GM19372 (cell line): ENCODE data around the gene ACTL8.

Experiments used
- ATAC-seq: cut with Tn5 transposase; IDR thresholded peaks from one replicate; pipeline ENCODE4 v1.9.1; 2021; ENCODE audit warnings: mild to moderate bottlenecking, low read depth, moderate library complexity; ENCODE audit not compliant: unreplicated experiment

ACTL8 gene

GRCh38 chr1:17798011-17798410 is 42.9 kb downstream of the ACTL8 start:
- ATAC-seq: no peak

GRCh38 chr1:17798799-17799382 is 43.8 kb downstream of the ACTL8 start:
- ATAC-seq: no peak

GRCh38 chr1:17799642-17800041 is 44.5 kb downstream of the ACTL8 start:
- no peak for ATAC-seq

DNA sequence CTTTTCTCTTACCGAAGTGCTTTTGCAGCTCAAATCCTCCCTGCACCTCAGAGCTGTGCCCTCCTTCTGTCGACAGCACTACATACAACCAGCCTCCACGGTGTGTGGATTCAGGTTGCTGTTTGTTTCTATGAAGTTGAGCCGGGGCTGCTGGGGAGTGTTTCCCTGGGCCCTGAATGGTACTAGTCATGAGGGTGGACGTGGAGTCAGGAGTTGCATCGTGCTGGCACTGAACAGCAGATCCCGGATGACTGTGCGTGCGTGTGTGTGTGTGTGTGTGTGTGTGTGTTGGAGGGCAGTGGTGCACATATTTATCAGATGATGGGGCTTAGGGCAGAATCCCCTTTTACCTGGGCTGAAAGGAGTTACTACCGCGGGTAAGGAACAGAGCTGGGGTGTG is 47.0 kb downstream of the ACTL8 start:
- ATAC-seq: no peak

- no peak for ATAC-seq
Observed at GRCh38 chr1:17802945-17803344, 47.8 kb downstream of the ACTL8 start.

DNA sequence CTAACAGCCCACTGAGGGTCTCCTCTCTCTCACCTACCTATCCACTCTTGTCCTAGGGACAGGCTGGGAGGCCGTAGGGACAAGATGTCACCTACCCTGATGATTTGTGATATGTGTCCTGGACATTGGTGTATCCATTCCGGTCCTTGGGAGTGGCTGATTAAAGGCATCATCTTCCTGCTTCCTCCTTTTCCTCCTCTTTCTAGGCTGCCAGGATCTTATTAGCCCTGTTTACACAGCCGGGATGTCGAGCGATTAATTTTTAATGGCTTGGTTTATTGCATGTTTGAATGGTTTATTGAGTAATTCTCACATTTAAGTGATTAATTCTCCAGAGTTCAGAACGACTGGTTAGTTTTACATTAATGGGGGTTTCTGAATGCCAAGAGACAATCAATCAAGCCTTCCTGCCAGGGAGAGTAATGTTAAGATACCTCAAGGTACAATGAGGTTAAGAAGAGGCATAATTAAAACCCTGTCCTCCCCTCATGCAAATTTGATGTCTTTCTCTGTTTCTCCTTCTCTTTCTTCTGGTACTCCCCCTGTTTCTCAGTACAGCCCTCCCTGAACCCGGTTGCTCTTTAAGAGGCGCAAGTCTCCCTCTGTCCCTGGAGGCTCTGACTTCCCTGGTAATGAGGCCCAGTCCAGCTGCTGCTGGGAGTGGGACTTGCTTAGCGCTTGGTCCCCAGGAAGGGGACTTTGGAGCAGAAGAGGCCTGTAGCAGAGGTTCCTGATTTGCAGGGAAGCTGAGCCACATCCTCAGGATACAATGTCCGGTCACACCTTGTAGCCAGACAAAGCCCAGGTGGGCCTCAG is 50.9 kb downstream of the ACTL8 start:
- no peak for ATAC-seq

DNA sequence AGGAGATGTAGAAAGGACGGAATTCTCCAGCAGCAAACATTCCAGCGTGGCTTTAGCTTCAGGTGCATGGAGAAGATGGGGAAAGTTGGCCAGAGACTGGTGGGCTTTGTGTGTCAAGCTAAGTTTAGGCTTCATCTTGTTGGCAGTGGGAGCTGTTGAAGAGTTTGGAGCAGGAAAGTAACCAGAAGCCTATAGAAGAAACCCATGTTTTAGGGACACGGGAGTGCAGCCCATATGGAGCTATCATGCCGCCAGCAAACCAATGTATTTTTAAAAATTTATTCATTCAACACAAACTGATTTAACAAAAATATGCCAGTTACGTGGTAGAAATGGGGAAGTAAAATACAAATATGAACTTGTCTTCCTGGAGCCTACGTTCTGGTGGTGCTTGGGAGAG is 53.7 kb downstream of the ACTL8 start:
- ATAC-seq: no peak

DNA sequence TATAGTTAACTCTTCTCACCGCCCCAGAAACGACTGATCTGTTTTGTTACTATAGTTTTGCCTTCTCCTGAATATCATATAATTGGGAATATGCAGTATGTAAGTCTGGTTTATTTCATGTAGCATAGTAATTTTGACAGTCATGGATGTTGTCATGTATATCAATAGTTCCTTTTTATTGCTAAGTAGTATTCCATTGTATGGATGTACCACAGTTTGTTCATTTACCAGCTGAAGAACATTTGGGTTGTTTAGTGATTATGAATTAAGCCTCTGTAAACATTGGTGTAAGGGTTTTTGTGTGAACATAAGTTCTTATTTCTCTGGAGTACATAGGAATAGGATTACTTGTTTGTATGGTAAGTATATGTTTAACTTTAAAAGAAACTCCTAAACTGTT is 55.5 kb downstream of the ACTL8 start:
- ATAC-seq: no peak

DNA sequence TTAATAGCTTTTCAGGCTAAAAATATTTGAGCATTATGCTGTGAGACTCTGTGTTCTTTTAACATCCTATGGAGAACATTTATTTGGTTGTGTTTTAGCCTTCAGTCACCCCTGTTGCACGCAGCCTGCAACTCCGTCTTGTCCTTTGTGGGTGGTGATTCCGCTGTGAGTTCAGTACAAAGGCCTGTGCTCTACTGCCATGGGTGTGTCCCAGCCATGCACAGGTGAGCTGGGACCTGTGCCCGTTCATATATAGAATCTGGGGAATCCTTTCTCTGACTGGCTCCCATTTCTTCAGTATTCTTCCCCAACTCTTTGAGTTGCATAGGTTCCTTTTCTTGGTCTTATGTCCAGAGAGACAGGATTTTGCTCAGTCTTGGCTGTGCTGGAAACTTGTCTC is 61.4 kb downstream of the ACTL8 start:
- ATAC-seq: no peak

DNA sequence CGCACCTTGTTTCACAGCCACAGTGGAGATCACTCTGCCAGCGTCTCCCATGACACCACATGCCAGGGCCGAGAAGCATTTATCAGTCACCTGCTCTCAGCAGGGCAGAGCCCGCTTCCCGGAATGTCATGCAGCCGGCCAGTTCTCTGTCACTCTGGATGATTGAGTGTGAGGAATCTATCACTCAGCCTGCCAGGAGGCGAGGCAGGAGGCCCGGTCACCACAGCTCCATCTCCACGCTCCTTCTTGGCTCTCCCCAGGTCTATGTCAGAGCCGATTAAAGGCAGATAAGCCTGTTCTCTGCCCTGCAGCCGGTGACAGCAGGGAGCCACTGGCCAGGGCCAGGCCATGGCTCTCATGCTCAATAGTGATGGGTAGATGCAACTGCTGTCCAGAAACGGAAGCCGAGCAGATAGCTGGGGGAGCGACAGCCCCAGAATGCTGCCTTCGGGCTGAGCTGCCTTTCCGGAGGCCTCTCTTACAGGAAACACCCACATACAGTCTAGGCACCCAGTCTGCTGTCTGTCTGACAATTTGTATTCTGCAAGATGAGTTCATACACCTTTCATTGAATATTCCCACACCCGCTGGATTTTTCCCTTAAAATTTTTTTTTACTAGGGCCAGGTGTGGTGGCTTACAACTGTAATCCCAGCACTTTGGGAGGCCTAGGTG is 64.1 kb downstream of the ACTL8 start:
- no peak for ATAC-seq

- ATAC-seq: no peak
Observed at GRCh38 chr1:17820198-17820597, 65.1 kb downstream of the ACTL8 start.

GRCh38 chr1:17822741-17823426 is 67.8 kb downstream of the ACTL8 start:
- no peak for ATAC-seq

- no peak for ATAC-seq
Observed at GRCh38 chr1:17825273-17826164, 70.4 kb downstream of the ACTL8 start.

DNA sequence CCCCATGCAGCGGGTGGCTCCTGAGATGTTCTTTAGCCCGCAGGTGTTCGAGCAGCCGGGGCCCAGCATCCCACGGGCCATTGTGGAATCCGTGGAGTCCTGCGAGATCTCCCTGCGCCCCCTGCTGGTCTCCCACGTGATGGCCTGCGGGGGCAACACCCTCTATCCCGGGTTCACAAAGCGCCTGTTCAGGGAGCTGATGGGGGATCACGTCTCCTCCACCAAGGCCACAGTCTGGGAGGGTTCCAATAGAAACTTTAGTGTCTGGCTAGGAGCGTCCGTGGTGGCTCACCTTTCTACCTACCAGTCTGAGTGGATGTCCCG is 71.0 kb downstream of the ACTL8 start:
- no peak for ATAC-seq

DNA sequence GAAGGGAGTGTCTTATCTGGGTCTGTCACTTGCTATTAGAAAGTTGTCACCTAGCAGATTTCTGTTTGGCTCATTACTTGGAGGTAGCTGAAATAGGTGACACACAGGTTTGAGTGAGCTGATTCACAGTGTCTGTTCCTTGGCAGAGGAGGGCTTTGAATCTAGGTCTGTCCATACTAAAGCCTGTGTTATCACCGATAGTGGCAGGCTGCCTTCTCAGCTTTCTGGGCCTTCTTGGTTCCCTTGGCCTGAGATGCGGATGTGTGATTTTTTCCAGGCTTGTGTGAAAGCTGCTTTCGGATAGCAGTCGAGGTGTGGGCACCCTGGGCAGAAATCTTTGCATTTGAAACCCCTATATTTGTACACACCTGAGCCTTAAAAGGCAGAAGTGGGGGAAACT is 73.9 kb downstream of the ACTL8 start:
- no peak for ATAC-seq

DNA sequence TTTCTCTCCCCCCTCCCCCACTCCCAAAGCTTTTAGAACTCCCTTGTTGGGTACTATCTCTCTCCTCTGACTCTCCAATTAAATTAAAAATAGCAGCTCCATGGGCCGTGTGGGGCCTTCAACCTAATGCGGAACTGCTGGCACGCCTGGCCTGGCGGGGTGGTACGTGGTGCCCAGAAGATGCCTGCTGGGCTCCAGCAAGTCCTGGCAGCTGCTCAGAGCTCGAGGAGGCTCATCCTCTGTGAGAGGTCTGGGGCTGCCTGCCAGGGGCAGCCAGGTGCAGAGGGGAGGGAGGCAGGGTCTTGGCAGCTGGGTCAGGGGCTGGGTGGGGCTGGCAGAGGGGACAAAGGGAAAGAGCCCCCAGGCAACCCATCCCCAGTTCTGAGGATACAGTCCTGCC is 74.4 kb downstream of the ACTL8 start:
- no peak for ATAC-seq

DNA sequence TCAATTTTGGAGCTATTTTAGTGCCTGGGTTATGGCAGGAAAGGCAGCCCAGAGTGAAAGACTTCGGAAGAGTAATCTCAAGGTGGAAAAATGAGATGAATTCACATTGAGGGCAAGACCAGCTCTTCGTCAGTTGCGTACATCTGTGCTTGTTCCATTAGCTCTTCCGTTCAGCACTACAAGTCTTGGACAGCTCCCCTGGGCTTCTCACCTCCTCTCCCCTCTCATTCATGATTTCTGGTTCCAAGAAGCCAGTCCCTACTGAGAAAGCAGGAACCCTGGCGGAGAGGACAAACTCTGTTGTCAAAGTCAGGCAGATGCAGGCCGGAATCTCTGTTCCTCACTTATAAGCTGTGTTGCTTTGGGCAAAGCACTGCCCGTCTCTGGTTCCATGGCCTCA is 76.5 kb downstream of the ACTL8 start:
- no peak for ATAC-seq

- no peak for ATAC-seq
Observed at GRCh38 chr1:17833661-17834501, 78.7 kb downstream of the ACTL8 start.

- ATAC-seq: no peak
Observed at GRCh38 chr1:17834561-17835100, 79.5 kb downstream of the ACTL8 start.
